Measurements from ENCODE around the gene BICDL2.

Gene BICDL2

DNA sequence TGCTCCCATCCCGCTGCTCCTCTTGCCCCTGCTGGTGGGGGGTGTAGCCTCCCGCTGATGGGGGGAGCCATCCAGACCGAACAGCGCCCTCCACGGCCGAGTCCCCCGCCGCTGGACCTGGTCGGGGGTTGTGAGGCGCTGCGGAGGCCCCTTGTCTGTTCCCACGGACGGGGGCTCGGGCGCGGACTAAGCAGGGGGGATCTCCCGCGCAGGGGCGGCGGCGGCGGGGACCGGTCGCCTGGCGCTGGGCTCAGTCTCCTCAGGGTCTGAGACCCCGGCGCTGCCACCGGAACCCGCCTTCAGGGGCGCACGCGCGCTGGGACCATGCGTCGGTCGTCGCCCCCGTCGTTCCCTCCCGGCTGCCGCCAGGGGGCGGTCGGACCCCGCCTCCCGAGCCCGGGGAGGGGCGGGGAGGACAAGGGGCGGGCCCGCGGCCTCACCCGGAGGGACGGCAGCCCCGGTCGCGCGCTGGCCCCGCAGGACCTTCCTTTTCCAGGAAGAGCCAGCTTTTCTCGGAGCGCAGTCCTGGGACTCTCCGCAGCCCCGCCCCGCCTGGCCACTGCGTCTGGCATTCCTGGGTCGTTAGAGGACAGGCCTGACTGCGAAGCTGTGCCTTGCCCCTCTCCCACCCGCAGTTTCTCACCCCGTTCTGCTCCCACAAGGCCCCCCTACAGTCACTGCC, 22.4 kb upstream of the BICDL2 start:
- H3K9me3 ChIP-seq (ENCODE audit: insufficient read depth, low read depth, low read length) = no peaks in the 10 kb centered on the region
- TF ChIP-seq EZH2phosphoT487 (IDR thresholded peaks at IDR 0.05; ENCODE audit: borderline replicate concordance) = no peak
- TF ChIP-seq, protein P1, sequence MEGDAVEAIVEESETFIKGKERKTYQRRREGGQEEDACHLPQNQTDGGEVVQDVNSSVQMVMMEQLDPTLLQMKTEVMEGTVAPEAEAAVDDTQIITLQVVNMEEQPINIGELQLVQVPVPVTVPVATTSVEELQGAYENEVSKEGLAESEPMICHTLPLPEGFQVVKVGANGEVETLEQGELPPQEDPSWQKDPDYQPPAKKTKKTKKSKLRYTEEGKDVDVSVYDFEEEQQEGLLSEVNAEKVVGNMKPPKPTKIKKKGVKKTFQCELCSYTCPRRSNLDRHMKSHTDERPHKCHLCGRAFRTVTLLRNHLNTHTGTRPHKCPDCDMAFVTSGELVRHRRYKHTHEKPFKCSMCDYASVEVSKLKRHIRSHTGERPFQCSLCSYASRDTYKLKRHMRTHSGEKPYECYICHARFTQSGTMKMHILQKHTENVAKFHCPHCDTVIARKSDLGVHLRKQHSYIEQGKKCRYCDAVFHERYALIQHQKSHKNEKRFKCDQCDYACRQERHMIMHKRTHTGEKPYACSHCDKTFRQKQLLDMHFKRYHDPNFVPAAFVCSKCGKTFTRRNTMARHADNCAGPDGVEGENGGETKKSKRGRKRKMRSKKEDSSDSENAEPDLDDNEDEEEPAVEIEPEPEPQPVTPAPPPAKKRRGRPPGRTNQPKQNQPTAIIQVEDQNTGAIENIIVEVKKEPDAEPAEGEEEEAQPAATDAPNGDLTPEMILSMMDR (conservative IDR thresholded peaks at IDR 0.05; ENCODE audit: low read length) = peak; percentile 44
- H2AFZ ChIP-seq (ENCODE audit: low read length) = peak overlapping the region; percentile 70
- H3K4me1 ChIP-seq (ENCODE audit: insufficient read depth, low read length, poor library complexity, severe bottlenecking) = peaks cover 10% of the 10 kb centered on the region
- H3K36me3 ChIP-seq (ENCODE audit: insufficient read depth, low read length) = no peaks in the 10 kb centered on the region
- H3F3A ChIP-seq (ENCODE audit: low read depth) = no peaks in the 10 kb centered on the region
- H3K27me3 ChIP-seq (ENCODE audit: insufficient read depth, low read length, poor library complexity, severe bottlenecking) = no peaks in the 10 kb centered on the region
- peaks cover 8% of the 10 kb centered on the region for H4K20me1 ChIP-seq (ENCODE audit: insufficient read depth, low read length, poor library complexity, severe bottlenecking)
- no peaks in the 10 kb centered on the region for H3K9me2 ChIP-seq (replicated peaks; ENCODE audit: low read depth, low read length)
- peak overlapping the region; percentile 88 for H3K9ac ChIP-seq (ENCODE audit: low read depth, low read length, poor library complexity, severe bottlenecking)
- peak overlapping the region; percentile 88 for H3K4me2 ChIP-seq (ENCODE audit: low read depth, low read length, poor library complexity, severe bottlenecking)
- peaks cover 18% of the 10 kb centered on the region; the same call in 1 of the 2 replicates for H3K79me2 ChIP-seq (ENCODE audit: insufficient read depth, low read length)
- peak overlapping the region; percentile 82 for H3K4me3 ChIP-seq (ENCODE audit: low read length, poor library complexity, severe bottlenecking)

DNA sequence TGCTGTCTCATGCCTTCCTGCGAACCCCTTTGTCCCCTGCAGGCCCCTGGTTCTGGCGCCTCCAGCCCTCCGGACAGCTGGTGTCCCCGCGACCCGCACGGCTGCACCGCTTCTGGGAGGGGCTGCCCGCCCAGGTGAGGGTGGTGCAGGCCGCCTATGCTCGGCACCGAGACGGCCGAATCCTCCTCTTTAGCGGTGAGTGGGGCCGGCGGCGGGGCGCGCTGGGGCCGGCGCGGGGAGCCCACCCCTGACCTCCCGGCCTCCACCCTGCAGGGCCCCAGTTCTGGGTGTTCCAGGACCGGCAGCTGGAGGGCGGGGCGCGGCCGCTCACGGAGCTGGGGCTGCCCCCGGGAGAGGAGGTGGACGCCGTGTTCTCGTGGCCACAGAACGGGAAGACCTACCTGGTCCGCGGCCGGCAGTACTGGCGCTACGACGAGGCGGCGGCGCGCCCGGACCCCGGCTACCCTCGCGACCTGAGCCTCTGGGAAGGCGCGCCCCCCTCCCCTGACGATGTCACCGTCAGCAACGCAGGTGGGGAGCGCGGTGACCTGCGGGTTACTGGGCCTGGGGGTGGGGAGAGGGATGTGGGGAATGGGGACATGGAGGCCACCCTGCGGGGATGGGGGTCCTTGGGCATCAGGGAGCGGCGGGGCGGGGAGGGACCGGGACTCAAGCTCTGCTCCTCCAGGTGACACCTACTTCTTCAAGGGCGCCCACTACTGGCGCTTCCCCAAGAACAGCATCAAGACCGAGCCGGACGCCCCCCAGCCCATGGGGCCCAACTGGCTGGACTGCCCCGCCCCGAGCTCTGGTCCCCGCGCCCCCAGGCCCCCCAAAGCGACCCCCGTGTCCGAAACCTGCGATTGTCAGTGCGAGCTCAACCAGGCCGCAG, 21.6 kb upstream of the BICDL2 start:
- Histone ChIP-seq H3K9me3 (ENCODE audit: insufficient read depth, low read depth, low read length) (no peaks in the 10 kb centered on the region), H3K27me3 (ENCODE audit: insufficient read depth, low read length, poor library complexity, severe bottlenecking) (no peaks in the 10 kb centered on the region), H3K9ac (ENCODE audit: low read depth, low read length, poor library complexity, severe bottlenecking) (peak overlapping the region; percentile 88), H3K36me3 (ENCODE audit: insufficient read depth, low read length) (no peaks in the 10 kb centered on the region), H3K79me2 (ENCODE audit: insufficient read depth, low read length) (peaks cover 18% of the 10 kb centered on the region; the same call in 1 of the 2 replicates), H3K4me2 (ENCODE audit: low read depth, low read length, poor library complexity, severe bottlenecking) (peak overlapping the region; percentile 63), H3K4me3 (ENCODE audit: low read length, poor library complexity, severe bottlenecking) (peak overlapping the region; percentile 82), H3K4me1 (ENCODE audit: insufficient read depth, low read length, poor library complexity, severe bottlenecking) (peaks cover 10% of the 10 kb centered on the region), H2AFZ (ENCODE audit: low read length) (peak overlapping the region; percentile 70), H4K20me1 (ENCODE audit: insufficient read depth, low read length, poor library complexity, severe bottlenecking) (peaks cover 8% of the 10 kb centered on the region), H3K9me2 (replicated peaks; ENCODE audit: low read depth, low read length) (no peaks in the 10 kb centered on the region), H3F3A (ENCODE audit: low read depth) (no peaks in the 10 kb centered on the region)
- TF ChIP-seq, protein P1 (conservative IDR thresholded peaks at IDR 0.05; ENCODE audit: low read length) = no peak
- no peak for TF ChIP-seq EZH2phosphoT487 (IDR thresholded peaks at IDR 0.05; ENCODE audit: borderline replicate concordance)

DNA sequence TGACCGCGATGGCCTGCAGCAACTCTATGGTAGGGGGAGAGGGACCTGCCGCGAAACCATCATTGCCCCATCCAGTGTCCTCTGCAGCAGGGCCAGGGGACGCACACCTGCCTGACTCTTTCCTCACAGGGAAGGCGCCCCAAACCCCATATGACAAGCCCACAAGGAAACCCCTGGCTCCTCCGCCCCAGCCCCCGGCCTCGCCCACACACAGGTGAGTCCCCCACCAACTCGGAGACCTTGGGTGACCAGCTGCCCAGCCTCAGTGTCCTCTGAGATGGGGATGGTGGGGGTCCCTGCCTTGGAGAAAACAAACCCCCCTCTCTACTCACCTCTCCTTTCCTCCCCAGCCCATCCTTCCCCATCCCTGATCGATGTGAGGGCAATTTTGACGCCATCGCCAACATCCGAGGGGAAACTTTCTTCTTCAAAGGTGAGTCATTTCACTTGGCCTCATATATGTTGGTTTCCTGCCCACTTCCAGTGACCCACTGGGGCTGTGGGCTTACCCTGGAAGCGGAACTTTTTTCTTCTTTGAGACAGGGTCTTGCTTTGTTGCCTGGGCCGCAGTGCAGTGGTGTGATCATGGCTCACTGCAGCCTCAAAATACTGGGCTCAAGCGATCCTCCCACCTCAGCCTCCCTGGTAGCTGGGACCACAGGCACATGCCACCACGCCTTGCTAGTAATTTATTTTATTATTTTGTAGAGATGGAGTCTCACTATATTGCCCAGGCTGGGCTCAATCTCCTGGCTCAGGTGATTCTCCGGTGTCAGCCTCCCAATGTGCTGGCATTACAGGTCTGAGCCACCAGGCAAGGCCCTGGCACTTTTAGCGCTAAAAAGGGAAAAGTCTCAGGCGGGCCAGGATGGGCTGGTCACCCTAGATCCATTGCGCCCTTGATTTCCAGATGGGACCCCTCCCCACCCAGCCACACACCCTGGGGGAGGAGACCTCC, 20.7 kb upstream of the BICDL2 start:
- no peaks in the 10 kb centered on the region for H3K27me3 ChIP-seq (ENCODE audit: insufficient read depth, low read length, poor library complexity, severe bottlenecking)
- TF ChIP-seq, protein P1 (conservative IDR thresholded peaks at IDR 0.05; ENCODE audit: low read length) = no peak
- H3K79me2 ChIP-seq (ENCODE audit: insufficient read depth, low read length) = peaks cover 18% of the 10 kb centered on the region; the same call in 1 of the 2 replicates
- peak overlapping the region; percentile 82 for H3K4me3 ChIP-seq (ENCODE audit: low read length, poor library complexity, severe bottlenecking)
- H3K4me1 ChIP-seq (ENCODE audit: insufficient read depth, low read length, poor library complexity, severe bottlenecking) = peaks cover 10% of the 10 kb centered on the region
- no peak overlapping the region for H2AFZ ChIP-seq (ENCODE audit: low read length)
- no peaks in the 10 kb centered on the region for H3K9me2 ChIP-seq (replicated peaks; ENCODE audit: low read depth, low read length)
- H3K9me3 ChIP-seq (ENCODE audit: insufficient read depth, low read depth, low read length) = no peaks in the 10 kb centered on the region
- peaks cover 8% of the 10 kb centered on the region for H4K20me1 ChIP-seq (ENCODE audit: insufficient read depth, low read length, poor library complexity, severe bottlenecking)
- no peaks in the 10 kb centered on the region for H3K36me3 ChIP-seq (ENCODE audit: insufficient read depth, low read length)
- H3K4me2 ChIP-seq (ENCODE audit: low read depth, low read length, poor library complexity, severe bottlenecking) = peak overlapping the region; percentile 63
- peak overlapping the region; percentile 88 for H3K9ac ChIP-seq (ENCODE audit: low read depth, low read length, poor library complexity, severe bottlenecking)
- H3F3A ChIP-seq (ENCODE audit: low read depth) = no peaks in the 10 kb centered on the region

Data from Loucy (cell line).